ENCODE data around the gene RCN2. TPM values are rescaled to one million over a fixed set of nuclear protein-coding genes. Genes with fewer than 3 reads are reported as not detected.

Gene RCN2
- total RNA-seq, 1 experiment from 2014 or later: 46.1 TPM

- intact Hi-C loops (cut with micrococcal nuclease; ENCODE audit: unreplicated experiment): no loop called here
Observed at GRCh38 chr15:76999996-77000395, 68.4 kb downstream of the RCN2 start.

GRCh38 chr15:77001351-77001750, 69.8 kb downstream of the RCN2 start:
- Histone ChIP-seq H3K4me1 (replicated peaks; ENCODE audit: insufficient read depth) (no peaks in the 10 kb centered on the region), H3K4me3 (no peak overlapping the region), H2AFZ (no peak overlapping the region)

More at GRCh38 chr15:76999996-77000395, 68.4 kb downstream of the RCN2 start:
- Histone ChIP-seq H3K9me3 (ENCODE audit: insufficient read depth, low read depth) (no peaks in the 10 kb centered on the region), H3K27me3 (ENCODE audit: insufficient read depth, low read depth) (no peaks in the 10 kb centered on the region), H3F3A (ENCODE audit: insufficient read depth, low read depth) (no peaks in the 10 kb centered on the region), H3K27ac (no peak overlapping the region), H2AFZ (no peak overlapping the region), H3K4me2 (no peak overlapping the region), H3K4me1 (replicated peaks; ENCODE audit: insufficient read depth) (no peaks in the 10 kb centered on the region), H3K4me3 (no peak overlapping the region), H3K9me2 (ENCODE audit: insufficient read depth) (no peaks in the 10 kb centered on the region), H3K79me2 (ENCODE audit: low read depth) (no peaks in the 10 kb centered on the region), H3K36me3 (ENCODE audit: low read depth) (no peaks in the 10 kb centered on the region), H4K20me1 (ENCODE audit: insufficient read depth) (no peaks in the 10 kb centered on the region)
- DNase-seq: no peak
- TF ChIP-seq, protein P1, sequence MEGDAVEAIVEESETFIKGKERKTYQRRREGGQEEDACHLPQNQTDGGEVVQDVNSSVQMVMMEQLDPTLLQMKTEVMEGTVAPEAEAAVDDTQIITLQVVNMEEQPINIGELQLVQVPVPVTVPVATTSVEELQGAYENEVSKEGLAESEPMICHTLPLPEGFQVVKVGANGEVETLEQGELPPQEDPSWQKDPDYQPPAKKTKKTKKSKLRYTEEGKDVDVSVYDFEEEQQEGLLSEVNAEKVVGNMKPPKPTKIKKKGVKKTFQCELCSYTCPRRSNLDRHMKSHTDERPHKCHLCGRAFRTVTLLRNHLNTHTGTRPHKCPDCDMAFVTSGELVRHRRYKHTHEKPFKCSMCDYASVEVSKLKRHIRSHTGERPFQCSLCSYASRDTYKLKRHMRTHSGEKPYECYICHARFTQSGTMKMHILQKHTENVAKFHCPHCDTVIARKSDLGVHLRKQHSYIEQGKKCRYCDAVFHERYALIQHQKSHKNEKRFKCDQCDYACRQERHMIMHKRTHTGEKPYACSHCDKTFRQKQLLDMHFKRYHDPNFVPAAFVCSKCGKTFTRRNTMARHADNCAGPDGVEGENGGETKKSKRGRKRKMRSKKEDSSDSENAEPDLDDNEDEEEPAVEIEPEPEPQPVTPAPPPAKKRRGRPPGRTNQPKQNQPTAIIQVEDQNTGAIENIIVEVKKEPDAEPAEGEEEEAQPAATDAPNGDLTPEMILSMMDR (conservative IDR thresholded peaks at IDR 0.05): no peak
- no peak for TF ChIP-seq EZH2 (IDR thresholded peaks at IDR 0.05; ENCODE audit: low read depth)
- ChIA-PET CTCF (no interaction called here), POLR2A (ENCODE audit: unreplicated experiment) (no interaction called here)
- no TSS peak for BruUV-seq (replicated peaks)

DNA sequence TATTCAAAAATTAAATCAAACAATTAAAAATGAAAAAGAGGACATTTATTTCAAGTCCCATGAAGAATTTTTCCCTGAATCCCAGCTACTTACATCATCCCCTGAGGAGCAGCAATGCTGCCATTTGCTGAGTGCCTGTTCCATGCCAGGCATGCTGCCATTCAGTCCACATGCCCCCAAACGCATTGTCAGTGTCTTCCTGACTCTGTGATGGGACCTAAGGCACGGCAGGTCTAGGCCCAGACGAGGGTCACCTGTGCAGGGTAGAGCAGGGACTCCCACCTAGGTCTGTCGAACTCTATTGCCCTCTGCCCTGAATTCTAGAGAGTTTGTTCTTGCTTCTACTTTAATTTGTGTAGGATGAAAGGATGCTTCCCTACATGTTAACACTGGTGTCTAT, 70.4 kb downstream of the RCN2 start:
- no peak for DNase-seq
- Histone ChIP-seq H3F3A (ENCODE audit: insufficient read depth, low read depth) (no peaks in the 10 kb centered on the region), H3K4me2 (no peak overlapping the region), H3K36me3 (ENCODE audit: low read depth) (no peaks in the 10 kb centered on the region), H3K4me3 (no peak overlapping the region), H3K79me2 (ENCODE audit: low read depth) (no peaks in the 10 kb centered on the region), H3K27ac (no peak overlapping the region), H4K20me1 (ENCODE audit: insufficient read depth) (no peaks in the 10 kb centered on the region), H3K4me1 (replicated peaks; ENCODE audit: insufficient read depth) (no peaks in the 10 kb centered on the region), H3K9me3 (ENCODE audit: insufficient read depth, low read depth) (no peaks in the 10 kb centered on the region), H2AFZ (no peak overlapping the region), H3K9me2 (ENCODE audit: insufficient read depth) (no peaks in the 10 kb centered on the region), H3K27me3 (ENCODE audit: insufficient read depth, low read depth) (peaks cover 4% of the 10 kb centered on the region; the same call in 1 of the 2 replicates)
- intact Hi-C loops (cut with micrococcal nuclease; ENCODE audit: unreplicated experiment): no loop called here
- no TSS peak for BruUV-seq (replicated peaks)
- ChIA-PET POLR2A (ENCODE audit: unreplicated experiment) (no interaction called here), CTCF (no interaction called here)
- TF ChIP-seq, protein P1 (conservative IDR thresholded peaks at IDR 0.05): no peak
- TF ChIP-seq EZH2 (IDR thresholded peaks at IDR 0.05; ENCODE audit: low read depth): no peak

More at GRCh38 chr15:77001351-77001750, 69.8 kb downstream of the RCN2 start:
- H3K79me2 ChIP-seq (ENCODE audit: low read depth): no peaks in the 10 kb centered on the region
- no TSS peak for BruUV-seq (replicated peaks)
- intact Hi-C loops (cut with micrococcal nuclease; ENCODE audit: unreplicated experiment): no loop called here
- no peaks in the 10 kb centered on the region for H4K20me1 ChIP-seq (ENCODE audit: insufficient read depth)
- TF ChIP-seq, protein P1 (conservative IDR thresholded peaks at IDR 0.05): no peak
- TF ChIP-seq EZH2 (IDR thresholded peaks at IDR 0.05; ENCODE audit: low read depth): no peak
- no peaks in the 10 kb centered on the region for H3K9me3 ChIP-seq (ENCODE audit: insufficient read depth, low read depth)
- peaks cover 4% of the 10 kb centered on the region; the same call in 1 of the 2 replicates for H3K27me3 ChIP-seq (ENCODE audit: insufficient read depth, low read depth)
- no peaks in the 10 kb centered on the region for H3F3A ChIP-seq (ENCODE audit: insufficient read depth, low read depth)
- H3K9me2 ChIP-seq (ENCODE audit: insufficient read depth): no peaks in the 10 kb centered on the region
- no peaks in the 10 kb centered on the region for H3K36me3 ChIP-seq (ENCODE audit: low read depth)
- POLR2A ChIA-PET (ENCODE audit: unreplicated experiment): no interaction called here
- H3K27ac ChIP-seq: no peak overlapping the region
- no peak overlapping the region for H3K4me2 ChIP-seq
- DNase-seq: no peak
- CTCF ChIA-PET: no interaction called here
